SK-N-DZ (cell line): Measurements from ENCODE around the gene ECEL1.

Experiments used
- DNase-seq: peaks from one replicate; pipeline ENCODE4 v3.0.0-alpha.2; 2015; ENCODE audit warnings: low spot score

The ECEL1 gene

GRCh38 chr2:232498452-232498851 is 10.8 kb upstream of the ECEL1 start:
- no peak for DNase-seq

DNA sequence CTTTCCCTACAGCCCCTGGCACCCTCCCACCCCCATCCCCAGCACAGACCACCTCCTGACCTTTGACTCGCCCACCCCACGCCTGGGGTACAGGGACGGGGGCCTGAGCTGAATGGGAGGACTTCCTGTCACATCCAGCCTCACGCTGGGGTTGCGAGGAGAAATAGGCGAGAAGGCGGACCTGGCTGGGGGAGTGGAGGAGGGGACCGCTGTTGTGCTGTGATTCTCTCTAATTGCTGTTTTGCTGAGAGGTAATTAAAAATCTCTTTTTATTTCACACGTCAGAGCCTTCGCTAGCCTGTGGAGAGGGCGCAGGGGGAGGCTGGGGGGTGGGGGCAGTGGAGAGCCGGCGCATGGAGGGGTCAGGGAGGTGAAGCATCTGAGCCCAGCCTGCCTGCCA is 9.7 kb upstream of the ECEL1 start:
- DNase-seq, result no peak

DNA sequence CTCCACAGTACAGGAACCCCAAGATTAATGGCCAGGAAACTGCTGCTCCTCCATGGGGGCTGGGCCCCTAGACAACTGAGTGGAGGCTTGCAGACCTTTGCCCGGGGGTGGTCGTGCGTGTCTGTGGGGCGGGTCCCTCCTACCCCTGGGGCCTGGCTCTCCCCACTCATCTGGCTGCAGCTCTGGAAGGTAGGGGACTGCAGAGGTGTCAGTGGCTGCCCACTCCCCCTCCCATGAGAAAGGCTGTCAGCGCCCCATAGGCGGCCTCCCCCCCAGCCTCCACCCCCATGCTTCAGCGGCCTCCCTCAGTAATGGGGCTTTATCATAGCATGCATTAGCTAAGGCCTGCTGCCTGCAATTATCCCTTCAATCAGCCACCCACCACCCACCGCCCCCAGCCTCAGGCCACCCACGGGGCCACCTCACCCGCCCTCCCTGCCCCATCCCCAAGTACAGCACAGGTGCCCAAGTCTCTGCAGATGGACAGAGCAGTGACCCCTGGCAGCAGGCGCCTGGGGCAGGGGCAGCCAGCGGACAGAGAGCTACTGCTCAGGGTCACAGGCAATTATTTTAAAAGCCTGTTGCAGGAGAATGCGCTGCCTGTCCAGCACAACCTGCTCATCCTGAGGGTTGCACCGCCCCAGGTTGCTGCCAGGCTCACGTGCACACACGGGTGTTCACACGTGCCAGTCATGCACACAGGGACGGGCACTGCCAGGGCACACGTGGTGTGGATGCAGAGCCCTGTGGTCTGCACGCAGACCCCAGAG is 9.1 kb upstream of the ECEL1 start:
- DNase-seq, result no peak

DNA sequence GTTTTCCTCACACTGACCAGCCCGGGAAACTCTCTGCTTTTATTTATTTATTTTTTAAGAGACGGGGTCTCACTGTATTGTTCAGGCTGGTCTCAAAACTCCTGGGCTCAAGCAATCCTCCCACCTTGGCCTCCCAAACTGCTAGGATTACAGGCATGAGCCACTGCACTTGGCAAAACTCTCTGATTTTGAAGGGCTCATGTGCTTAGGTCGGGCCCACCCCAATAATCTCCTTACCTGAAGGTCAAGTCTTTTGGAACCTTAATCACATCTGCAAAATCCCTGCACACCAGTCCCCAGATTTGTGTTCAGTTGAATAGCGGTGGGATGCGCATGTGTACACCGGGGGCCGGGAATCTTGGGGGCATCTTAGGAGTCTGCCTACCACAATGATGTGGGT is 7.7 kb upstream of the ECEL1 start:
- DNase-seq, result no peak

GRCh38 chr2:232494542-232494941 is 6.9 kb upstream of the ECEL1 start:
- DNase-seq, result no peak

DNA sequence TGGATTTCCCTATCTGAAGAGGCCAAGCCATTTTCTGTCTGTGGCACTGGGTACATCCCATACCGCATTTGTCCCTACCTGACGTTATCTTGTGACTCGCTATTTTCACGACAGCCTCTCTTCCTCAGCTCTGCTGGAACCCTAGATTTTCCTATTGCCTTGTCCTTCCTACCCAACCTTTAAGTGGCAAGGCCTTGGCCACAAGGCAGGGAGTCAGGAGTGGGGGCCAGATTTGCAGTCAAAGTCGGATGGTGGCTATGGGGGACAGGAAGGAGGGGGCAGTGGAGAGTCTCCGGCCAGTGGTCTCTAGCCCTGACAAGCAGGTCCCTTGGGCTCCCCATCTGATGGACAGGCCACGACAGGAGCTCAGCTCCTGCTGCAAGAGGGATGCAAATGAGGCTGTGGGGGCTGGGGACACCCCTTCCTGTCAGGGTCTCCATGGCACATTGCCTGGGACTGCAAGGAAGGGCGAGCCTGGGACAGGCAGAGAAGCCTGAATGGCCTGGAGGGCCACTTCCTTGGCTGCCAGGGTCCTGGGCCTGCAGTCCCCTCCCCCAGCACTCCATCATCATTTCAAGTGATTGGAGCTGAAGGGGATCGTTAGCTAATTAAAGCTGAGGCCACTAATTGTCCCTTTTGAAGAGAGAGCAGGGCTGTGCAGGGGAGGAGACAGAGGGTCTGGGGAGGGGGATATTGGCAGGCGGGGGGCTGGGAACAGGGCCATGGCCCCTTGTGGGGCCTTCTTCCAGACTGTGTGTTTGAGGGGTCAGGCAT is 6.3 kb upstream of the ECEL1 start:
- DNase-seq, result no peak

DNA sequence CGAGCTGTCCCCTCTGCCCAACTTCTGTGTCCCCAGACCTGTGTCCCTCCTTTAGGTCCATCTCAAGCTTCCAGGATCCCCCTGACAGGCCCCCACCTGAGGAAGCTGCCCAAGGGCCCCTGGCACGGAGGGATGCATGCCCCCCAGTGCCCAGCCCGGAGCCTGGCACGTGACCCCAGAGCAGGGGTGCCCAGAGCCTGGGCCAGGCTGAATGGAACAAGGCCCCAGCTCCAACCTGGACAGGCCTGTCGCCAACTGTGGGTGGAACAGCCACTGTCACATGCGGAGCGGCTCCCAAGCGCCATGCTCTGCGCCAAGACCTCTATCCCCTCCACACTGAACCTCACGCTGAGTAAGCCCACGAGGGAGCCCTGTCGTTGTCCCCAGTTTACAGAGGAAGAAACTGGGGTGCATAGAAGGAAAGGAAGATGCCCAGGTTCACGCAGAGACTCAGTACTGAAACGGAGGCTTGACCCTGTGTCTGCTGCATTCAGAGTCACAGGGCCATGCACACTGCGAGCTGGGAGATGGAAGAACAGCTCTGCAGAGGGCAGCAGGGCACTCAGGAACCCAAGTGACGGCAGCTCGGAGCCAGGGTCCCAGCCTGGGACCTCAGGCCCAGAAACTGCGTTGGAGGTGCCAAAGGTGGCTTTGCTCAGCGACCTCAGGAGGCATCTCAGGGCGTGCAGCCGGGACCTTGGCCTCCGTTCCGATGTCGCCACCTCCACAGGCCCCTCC is 5.5 kb upstream of the ECEL1 start:
- DNase-seq, result no peak

DNA sequence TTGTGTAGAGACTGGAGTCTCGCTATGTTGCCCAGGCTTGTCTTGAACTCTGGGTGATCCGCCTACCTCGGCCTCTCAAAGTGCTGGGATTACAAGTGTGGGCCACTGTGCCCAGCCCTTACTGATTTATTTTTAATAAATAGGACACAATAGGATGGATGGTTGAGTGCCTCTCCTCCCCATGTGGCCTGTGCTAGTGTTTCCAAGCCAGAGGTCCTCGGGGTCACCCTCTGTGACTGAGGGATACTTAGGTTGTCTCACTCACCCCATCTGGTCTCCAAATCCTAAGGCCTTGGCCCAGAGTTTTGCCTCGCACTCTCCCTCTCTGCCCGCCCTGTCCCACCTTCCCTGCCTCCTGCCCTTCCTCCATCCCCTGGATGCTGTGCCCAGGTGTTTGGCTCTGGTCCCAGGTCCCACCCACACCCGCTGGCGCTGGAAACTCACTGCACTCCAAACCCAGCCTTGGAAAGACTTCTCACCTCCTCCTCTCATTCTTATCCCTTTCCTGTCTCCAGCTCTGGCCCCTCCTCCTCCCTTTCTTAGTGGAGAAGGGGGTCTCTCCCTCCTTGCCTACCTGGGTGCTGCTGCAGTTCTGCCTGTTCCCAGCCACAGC is 4.7 kb upstream of the ECEL1 start:
- DNase-seq, result no peak

DNA sequence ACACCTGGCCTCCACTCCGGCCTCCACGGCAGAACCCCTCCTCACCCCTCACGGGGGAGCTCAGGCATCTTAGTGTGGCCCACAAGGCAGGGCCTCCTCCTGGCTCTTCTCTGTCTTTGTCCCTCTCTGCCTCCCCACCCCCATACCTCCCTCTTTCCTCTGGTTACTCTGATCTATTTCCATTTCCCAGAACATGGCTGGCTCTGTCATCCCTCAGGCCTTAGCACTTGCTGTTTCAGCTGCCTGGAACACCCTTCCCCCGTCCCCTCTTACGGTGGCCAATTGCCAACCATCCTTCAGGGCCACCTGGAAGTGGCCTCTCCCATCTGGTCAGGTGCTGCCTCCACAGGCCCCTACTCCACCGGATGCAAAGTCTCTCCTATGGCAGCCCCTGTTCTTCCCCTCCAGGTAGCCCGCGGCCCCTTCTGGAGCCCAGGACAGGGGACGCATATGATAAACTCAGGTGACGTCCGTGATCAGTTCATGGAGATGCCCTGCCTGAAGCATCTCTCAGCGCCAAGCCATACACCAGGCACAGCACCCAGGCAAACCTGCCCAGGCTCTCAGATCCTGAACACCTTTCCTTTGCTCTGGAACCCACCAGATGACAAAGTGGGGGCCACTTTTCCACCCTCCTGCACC is 3.6 kb upstream of the ECEL1 start:
- no peak for DNase-seq

DNA sequence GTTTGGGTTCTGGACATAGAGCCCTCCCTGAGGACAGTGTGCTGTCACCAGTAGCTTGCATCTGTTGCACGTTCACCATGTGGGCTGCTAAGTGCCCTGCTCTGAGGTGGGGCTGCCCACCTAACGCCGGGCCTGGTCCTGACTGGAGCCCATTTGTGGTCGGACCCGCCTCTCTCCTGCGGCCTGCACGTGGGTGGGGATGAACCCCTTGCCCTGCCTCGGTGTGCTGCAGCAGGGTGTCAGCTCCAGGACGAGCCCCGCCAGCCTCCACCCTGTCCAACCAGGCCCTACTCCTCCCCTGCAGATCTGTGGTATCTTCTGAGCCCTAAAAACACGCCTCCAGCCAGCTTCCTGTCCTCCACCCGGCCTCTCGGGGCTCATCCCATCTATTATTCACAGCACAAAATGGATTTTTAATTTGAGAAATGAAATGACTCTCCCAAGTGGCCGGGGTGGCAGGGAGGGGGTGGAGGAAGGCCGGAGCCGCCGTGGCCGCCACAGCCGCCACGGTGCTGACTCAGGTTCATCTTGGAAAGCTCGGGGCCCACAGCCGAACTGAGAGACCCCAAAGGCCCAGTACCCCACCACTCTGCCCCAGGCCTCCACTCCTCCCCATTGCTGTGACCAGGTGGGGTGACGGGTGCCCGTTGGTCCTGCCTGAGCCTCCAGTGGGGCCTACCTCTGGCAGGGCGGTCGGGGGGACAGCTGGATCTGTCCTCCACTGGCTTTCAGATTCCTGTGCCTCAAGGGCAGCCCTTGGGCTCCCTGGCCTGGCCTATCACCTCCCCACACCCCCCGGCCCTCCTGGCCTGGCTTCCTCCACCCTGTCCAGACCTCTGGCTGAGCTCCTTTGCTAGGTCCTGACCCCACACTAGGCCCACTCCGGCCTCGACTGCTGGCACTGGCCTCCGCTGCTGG is 2.8 kb upstream of the ECEL1 start:
- no peak for DNase-seq

- DNase-seq, result no peak
Measured at GRCh38 chr2:232489516-232490220, 2.0 kb upstream of the ECEL1 start.

- no peak for DNase-seq
Measured at GRCh38 chr2:232488721-232489300, 1.2 kb upstream of the ECEL1 start.

- no peak for DNase-seq
Measured at GRCh38 chr2:232488097-232488711, 570 bp upstream of the ECEL1 start.

DNA sequence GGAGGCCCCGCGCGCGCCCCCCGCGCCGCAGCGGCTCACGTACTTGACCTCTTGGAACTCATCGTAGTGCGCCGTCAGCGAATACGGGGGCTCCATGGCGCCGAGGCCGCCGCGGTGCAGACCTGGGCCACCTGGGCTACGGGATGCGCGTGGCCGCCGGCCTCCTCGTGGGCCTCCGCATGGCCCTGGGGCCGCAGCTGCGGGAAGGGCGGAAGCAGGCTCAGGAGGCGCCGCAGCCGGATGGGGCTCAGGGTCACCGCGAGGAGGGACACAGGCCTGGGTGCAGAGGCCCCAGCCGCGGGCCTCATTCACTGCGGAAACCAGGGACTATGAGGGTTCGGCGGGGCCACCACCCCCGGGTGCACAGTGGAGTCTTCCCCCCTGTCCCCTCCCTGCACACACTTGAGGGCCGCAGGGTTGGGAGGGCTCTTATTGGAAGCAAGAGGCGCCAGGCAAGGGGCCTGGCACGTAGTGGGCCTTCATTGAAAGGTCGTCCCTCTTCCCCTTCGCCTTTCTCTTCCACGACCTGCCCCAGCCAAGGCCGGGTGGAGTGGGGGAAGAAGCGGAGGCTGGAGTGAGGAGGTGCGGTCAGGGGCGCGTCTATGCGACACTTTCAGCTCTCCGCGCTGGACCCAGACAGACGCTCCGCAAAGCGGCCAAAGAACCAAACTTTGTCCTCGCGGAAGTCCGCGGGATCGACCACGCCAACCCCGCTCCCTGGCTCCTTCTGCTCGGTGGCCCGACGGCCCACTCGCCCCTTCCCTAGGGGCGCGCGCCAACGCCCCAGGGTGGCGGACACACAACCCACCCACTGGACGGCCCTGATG is 863 bp downstream of the ECEL1 start:
- DNase-seq, result no peak

GRCh38 chr2:232485757-232486557 is 1.7 kb downstream of the ECEL1 start:
- DNase-seq, result no peak

DNA sequence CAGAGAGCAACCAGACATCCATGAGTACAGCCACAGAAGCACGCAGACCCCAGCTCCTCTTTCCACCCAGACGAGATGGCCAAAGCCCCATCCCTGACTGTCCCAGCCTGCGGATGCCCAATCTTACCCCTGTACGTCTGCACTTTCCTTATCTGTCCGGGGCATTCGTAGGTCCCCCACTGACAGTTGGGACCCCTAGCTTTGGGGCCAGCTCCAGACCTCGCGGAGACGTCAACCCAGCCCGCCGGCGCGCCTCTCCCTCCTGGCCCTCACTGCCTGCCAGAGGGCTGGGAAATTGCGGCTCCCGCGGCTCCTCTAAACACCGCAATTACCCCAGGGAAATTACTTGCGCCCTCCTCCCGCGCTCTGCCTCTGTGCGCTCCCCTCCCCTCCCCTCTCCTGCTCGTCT is 2.3 kb downstream of the ECEL1 start:
- DNase-seq, result no peak
